NCI-H2171 (cell line): ENCODE data around the gene NCKAP5.

Experiments used
- DNase-seq: peaks from one replicate; lab custom pipeline; 2025; lab: John Stamatoyannopoulos, UW

NCKAP5 gene

DNA sequence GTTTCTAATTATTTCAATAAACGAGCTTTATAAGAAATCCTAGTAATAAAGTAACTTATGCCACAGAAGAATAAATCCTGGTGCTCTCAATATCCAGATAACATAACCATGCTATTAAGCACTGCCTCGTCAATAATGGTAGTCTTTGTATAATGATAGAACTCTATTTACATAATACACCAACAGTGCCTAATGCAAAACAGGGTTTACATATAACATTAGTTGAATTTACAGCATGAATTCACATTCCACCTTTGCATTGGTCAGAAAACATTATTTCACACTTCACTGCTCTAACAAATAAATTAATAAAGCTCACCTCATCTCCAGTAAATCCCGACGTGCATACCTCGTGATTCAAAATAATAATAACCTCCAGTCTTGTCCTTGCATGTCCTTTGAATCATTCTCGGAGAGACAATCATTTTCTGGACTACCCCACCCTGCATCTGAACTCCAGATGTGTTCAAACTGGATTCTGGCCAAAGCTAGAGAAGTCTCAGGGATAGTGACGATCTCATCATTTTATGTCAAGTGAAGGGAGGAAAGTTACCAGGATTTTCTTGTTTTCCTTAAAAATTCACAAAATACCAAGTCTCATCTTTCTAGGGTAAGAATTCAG is 189.2 kb downstream of the NCKAP5 start:
- DNase-seq, result no peak

DNA sequence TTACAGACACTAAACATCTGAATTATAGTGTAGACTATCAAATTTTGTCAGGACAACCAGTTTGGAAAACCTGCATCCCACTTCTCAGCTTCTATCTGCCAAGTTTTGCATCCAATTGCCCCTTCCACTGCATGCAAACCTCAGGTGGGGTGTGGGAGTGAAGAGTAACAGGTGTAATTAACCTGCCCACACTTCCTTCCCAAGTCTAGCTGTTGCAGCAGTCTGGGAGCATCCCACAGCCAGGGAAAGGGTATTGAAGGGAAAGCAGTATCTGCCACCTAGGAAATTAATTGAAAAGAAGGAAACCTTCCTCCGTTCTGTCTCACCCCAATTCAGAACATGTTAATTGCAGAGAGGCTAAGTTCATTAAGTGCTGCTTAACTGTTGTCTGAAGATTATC is 189.9 kb downstream of the NCKAP5 start:
- DNase-seq, result no peak

DNA sequence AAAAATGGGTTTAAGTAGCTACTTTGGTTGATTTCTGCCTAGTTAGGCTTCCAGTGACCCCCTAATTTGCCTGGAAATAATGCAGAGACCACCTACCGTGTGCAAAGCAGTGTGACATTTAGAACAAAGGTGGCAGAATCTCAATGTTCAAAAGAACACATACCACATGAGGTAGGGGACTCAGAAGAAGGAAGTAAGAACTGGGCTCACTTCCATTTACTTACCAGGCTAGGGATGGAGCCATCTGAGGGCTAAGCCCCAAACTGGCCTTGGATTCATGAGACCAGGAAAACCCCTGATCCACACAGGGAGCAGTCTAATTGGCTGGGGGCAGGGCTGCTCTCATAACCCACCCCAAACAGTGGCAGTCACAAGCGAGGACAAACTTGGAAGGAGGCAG is 190.7 kb downstream of the NCKAP5 start:
- no peak for DNase-seq

DNA sequence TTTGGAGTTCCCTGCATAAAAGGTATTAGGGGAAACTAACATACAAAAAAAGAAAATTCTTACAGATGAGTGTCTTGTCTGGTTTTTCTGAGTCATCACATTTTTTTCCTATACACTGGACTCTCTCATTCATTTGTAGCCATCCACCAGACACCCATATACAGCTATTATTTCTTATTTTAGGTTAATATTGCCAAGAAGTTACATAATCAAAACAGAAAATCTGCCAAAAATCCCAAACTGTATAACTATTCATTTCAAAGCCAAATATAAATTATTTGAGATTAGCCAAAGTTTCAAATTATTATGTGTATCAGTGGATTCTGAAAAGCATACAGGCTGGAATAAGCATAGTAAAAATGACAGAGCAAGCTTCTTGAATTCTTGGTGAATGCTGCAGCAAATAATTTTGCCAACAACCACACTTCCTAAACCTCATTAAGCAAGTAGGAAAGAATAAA is 191.2 kb downstream of the NCKAP5 start:
- DNase-seq, result no peak

DNA sequence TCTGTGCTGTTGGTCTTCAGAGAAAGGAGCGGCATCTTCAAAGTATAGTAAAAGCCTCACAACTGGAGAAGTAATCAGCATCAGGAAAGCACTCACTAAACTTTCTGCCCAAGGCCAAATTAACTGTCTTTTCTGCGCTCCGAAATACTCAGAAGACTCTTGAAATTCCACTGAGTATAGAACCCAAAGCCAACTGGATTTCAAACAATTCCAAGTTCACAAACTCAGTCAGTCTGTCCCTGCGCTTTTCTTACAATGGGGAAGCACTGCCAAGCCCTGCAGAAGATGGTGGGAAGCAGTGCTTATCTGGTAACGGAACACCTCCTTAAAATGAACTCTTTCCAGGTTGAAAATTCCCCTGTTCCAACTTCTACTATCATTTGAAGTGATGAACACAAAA is 193.5 kb downstream of the NCKAP5 start:
- no peak for DNase-seq

DNA sequence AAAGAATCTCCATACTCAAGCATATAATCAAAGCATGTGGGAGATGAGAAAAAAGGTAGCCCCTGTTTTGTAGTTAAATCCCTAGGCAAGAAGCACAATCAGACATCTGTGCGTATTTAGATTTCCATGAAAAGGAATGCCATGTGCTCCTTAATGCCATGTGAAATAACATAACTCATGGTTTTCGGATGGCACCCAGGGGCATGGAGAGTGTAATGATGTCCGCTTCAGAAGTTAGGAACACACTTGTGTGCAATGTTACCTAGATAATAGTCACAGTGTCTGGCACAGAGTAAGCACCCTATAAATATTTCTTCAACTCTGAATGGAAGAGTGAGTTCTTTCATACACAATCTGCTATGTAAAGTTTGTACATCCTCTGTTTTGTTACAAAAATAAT is 197.0 kb downstream of the NCKAP5 start:
- DNase-seq, result no peak

DNA sequence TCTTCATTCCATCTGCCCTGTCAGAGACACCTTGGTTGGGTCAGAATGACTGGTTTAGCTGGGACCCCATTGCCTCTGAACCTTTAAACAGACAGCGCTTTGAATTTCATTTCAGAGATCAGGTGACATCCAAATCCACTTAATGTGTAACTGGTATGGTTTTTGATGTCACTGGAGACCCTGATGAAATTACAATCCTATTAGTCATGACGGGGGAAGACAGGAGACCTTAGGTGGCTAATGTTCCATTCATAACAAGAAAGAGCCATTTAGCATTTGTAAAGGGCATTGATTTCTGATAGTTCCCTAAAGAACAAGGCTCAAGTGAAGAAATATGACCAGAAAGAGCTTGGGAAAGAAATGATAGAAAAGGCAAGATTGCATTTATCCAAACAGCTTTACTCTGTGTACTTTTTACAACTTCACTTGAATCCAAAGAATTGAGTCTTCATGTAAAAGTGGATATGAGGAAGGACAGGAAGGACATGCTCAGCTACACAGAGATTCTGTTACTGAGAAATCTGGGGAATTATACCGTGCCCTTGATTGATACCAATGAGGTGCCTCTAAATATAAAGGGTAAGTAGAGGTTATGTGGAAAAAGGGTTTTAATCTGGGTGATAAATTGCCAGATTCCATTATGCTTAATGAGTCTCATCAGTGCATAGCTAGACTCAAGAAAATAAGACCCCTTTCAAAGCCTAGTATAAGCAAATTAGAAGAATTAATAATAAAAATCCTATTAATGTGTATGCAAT is 198.2 kb downstream of the NCKAP5 start:
- DNase-seq, result no peak

DNA sequence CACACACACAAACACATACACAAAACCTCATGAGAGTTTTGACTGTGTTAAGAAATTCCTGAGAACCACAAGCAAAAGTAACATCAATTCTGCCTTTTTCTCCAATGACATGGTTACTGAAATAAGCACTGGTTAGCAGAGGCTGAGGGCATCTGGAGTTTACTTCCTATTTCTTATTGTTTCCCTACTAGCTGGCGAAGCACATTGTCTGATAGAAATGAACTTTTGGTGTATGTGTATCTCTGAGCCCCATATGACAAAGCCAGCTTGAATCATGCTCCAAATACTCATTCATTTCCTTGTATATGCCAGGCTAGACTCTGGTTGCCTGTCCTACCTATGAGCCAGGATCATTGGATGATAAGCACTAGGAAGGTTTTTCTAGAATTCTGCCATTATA is 203.1 kb downstream of the NCKAP5 start:
- DNase-seq, result no peak

DNA sequence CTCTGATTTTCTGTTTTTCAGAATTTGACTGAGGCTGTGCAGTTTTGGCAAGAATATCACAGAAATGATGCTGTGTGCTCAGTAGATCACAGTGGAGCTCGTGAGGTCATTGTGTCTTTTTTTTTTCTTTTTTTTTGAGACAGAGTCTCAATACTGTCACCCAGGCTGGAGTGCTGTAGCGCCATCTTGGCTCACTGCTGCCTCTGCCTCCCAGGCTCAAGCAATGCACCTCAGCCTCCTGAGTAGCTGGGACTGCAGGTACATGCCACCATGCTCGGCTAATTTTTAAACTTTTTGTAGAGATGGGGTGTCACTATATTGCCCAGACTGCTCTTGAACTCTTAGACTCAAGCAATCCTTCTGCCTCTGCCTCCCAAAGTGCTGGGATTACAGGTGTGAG is 203.6 kb downstream of the NCKAP5 start:
- no peak for DNase-seq

DNA sequence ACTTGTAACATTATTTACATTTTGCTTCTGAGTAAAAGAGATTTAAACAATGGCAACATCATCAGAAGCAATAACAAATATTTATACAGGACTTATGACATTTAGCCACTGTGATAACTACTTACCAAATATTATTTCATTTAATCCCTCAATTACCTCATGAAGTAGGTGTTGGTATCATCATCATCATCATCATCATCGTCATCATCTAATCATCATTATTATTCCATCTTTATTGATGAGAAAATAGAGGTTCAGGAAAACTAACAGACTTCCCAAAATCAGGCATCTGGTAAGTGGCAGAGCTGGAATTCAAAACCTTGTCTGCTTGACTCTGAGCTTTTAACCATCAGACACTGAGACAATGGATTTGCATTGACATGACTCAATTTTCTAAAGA is 204.4 kb downstream of the NCKAP5 start:
- DNase-seq, result no peak

DNA sequence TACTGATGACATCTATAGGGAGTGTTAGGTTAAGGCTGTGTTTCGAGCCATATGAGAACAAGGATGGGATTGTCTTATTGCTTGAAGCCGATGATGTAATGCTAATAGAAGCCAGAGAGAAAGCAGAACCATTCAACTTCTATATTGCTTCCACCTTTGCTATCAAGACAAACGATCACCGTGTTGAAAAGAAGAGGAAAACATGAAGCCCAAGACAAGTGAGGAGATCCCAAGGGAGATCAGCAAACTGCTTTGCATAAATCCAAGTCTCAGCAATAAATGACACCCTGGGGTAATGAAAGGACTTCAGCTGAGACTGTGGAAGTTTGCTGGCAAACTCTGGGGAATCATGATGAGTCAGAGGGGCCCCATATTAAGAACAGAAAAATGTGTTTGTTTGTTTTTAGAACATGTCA is 206.2 kb downstream of the NCKAP5 start:
- DNase-seq, result no peak

DNA sequence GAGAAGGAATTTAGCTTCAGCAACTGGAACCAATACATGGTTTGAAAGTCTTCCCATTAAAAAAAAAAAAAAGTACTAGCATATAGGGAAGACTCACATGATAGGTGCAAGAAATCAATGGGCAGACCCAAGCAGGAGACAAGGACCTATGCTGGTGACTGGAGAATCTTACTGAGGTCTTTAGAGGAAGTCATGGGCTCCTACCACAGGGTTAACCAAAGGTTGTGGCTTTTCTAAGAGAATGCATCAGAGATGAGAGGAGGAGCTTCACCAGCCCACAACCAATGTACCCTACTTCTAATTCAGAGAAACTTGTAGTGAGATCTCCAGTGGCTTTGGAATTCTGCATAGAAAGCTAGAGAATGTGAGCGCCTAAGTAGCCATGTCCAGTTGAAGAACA is 207.4 kb downstream of the NCKAP5 start:
- DNase-seq, result no peak

DNA sequence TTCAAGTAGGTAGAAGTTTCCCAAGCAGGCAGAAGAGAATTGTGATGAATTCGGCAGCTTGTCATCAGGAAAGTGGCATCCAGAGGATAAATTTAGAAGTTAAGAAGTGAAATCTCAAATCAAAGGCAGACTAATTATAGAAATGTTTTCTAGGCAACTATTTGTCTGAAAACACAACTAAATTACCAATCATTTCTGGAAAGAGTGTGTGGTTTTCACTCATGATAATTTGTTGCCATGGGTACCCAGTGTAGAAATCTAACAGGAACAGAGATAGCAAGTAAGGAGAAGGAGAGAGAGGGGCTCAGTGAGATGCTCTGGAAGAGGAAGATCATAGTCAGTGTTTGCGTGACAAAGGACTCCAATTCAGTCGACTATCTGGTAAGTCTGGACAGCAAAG is 208.1 kb downstream of the NCKAP5 start:
- no peak for DNase-seq

DNA sequence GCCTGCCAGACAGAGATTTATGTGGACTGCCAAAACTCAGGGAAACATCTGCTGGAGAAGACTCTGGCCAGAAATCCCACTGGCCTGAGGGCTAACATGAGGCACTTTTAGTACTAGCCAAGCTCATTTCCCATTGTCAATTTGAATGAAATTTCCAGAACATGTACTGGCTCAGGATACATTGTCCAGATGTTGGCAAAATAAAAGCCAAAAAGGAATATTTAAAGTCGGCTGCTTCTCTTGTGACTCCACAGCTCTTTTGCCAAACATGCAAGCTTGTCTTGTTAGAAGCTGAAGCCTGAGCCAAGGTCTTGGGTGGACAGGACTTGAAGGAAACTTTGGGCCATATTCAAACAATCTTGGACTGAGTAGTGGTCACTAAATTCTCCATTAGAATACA is 215.5 kb downstream of the NCKAP5 start:
- no peak for DNase-seq

DNA sequence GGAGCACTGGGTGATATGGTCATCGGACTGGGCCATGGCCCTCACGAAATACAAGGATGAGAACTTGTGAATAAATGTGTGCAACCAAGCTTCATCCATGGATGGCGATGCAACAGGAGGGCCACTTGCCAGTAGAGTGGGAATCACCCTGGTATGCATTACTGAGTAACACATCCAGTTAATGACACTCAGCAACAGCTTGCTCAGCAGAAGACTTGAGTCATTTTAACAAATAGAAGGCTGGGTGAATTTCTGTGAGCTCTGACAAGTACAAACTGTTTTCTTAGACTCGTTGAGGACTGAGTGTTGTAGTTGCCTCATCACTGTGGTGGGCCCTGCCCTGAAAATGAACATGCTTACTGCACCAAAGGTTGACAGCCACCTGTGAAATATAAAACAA is 221.6 kb downstream of the NCKAP5 start:
- DNase-seq, result no peak

DNA sequence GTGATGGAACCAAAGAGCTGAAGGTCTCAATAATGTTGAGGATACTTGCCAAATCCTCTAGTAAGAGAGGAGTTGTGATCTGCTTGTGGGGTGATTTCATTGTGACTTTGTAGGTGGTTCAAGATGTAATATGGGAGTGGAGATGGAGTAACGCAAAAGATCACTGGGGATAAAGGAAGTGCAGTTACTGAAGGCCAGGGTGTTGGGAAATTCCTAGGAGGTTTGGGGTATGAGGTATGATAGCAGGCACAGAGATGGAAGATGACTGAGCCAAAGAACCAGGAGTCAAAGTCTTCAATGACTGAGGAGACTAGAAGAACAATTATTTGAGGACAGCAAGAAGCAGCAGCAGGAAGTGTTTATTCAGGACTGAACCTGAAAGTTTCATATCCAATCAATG is 222.6 kb downstream of the NCKAP5 start:
- DNase-seq, result no peak

DNA sequence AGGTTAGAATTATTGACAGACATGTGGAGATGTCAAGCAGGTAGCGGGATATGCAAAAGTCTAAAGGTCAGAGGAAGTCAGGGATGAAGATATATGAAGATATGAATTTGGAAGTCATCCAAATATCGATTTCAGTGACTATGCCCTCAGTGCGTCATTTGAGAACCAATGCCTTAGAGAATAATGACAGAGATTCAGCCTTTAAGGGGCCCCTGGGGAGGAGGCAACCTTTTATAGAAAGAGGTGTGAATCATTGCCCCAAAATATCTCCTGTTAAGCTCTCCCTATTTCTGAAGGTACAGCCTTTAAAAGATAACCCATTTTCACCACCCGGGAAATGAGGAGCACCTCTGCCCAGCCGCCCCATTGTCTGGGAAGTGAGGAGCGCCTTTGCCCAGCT is 223.4 kb downstream of the NCKAP5 start:
- DNase-seq, result no peak

DNA sequence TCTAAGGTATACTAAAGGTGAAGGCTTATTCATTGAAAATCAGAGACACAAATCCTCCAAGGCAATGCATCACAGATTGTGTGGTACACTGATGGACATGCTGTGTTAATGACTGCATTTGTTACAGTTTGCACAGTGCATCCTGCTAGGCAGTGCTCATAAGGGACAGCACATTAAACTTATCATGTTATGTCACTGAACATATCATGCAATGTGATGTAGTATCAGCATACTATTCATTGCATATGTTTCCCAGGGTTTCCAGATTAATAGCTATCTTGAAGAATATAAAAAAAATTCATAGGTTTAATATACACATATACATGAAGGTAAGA is 225.3 kb downstream of the NCKAP5 start:
- no peak for DNase-seq

DNA sequence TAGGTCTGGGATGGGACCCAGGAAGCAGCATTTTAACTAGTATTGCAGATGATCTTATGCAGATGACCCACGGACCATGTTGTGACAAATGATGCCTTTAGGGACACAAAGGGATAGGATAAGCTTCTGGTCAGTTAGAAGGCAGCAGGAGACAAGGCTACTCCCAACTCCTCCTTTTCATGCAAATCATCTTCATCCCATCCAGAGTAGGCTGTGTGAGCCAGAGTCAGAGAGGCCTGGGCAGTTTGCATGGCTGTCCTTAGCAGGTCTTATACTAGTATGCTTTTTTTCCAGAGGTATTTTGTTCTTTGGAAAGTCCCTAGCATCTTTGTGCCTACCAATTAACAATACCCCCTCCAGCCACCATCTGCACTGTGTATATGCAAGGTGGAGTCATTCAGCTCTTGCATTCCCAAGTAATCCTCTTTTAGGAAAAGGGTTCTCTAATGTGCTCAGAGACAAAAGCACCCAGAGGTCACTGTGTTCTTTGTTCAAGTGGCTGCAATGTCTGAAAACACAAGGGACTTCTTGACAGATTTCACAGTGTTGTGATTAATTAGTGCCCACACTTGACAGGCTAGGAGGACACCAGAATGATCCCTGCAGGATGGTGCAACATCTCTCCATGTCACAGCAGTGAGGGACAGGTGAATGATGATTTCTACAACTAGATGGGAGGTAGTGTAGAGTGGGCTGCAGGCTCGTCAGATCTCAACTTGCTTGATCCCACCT is 225.8 kb downstream of the NCKAP5 start:
- DNase-seq, result no peak

DNA sequence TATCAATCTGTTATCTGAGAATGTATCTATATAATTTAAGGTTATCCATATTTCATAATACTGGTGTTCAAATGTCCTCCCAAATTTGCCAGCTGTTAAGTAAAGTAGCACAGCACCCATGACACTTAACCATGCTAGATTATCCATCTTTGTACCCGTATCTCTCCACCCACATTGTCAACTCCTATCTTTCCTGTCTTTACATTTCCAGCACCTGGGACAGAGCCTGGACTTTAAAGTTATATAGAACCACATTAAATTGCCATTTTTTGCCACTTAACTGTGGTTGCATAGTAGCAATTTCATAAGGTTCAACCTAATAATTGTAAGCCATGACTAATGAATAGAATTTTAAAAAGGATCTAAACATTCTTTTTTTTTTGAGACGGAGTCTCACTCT is 226.7 kb downstream of the NCKAP5 start:
- no peak for DNase-seq

DNA sequence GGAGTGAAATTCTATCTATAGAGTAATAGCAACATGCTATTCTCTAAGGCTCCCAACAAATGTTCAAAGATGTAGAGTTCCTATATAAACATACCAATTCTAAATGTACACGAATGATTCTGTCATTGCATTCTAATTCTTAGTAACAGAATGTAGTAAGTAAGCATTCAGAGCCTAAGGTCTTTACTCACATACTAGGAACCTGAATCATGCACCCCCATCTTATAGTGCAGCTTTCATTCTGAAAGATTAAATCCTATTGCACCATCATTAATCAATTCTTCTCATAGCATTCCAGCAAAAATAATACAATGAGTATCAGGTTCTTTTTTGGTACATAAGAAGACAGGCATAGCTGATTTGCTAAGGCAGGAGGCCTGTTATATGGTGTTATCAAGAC is 230.0 kb downstream of the NCKAP5 start:
- DNase-seq, result no peak

DNA sequence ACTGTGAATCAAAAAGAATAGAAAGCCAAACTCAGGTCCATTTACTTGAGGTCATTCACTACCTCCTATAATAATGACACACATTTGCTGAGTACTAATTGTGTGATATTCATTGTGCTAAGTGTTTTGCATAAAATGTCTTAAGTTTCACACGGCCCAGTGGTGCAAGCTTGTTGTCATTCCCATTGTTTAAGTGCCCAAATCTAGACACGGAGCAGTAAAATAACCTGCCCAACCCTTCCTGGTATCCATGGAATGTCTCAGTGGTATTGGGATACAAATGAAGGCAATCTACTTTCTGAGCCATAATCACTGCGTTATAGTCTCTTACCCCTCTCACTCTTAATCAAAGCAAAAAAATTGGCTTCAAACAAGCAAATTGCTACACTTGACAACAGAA is 233.3 kb downstream of the NCKAP5 start:
- no peak for DNase-seq

DNA sequence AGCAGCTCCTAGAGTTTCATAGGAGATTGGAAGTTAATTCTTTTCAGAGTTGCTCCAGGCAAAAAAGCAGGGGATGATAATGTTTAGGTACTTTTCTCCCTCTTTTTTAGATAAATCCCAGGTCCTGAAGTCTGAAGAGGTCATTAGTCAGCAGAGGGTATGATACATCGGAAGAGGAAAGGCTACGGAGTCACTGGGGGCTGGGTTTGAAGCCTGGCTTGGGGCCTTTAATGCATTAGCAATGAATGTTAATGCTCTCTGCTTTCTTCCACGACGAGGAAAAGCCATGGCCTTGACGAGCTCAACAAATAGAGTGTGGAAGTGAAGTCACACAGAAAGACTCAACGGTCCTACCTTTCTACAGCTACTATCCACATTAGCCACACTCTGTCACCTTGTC is 235.1 kb downstream of the NCKAP5 start:
- DNase-seq, result no peak
